GM12891 (cell line): ENCODE results near the gene LRRTM3.

Experiments
- POLR2A ChIP-seq: IDR thresholded peaks from 2 replicates; pipeline ENCODE4 v1.6.1; 2011; ENCODE audit warnings: low read depth, low read length, control low read depth
- POLR2AphosphoS5 ChIP-seq: IDR thresholded peaks from 2 replicates; pipeline ENCODE4 v1.6.1; 2011; ENCODE audit warnings: low read depth, low read length, control low read depth
- POU2F2 ChIP-seq: IDR thresholded peaks from 2 replicates; pipeline ENCODE4 v1.6.1; 2011; ENCODE audit warnings: low read depth, mild to moderate bottlenecking, control low read depth, low read length, moderate library complexity
- TAF1 ChIP-seq: IDR thresholded peaks from 2 replicates; pipeline ENCODE4 v1.6.1; 2011; ENCODE audit warnings: low read depth, low read length, control low read depth

- TF ChIP-seq POLR2A (no peak), POU2F2 (no peak), POLR2AphosphoS5 (no peak), TAF1 (no peak)
Observed at GRCh38 chr10:66982792-66983474, 57.1 kb downstream of the LRRTM3 start.
